Trophoblast cell (in vitro differentiated cells and primary cell): ENCODE measurements around the gene MINDY1.
A peak's percentile ranks its signal among the peaks of the same experiment; 100 is the strongest.

Experiments used
- DNase-seq, 2 donors: peaks; one replicate each; pipeline ENCODE4 v3.0.0-alpha.2; 2016
- H2AFZ ChIP-seq: 2 replicates; pipeline ENCODE4 v1.6.1; 2013; ENCODE audit warnings: low read length, moderate library complexity, mild to moderate bottlenecking; ENCODE audit not compliant: insufficient read depth, poor library complexity
- H2AK5ac ChIP-seq: 2 replicates; pipeline ENCODE4 v1.6.1; 2013; ENCODE audit warnings: mild to moderate bottlenecking, low read length
- H2BK120ac ChIP-seq: 2 replicates; pipeline ENCODE4 v1.6.1; 2013; ENCODE audit warnings: low read length, mild to moderate bottlenecking, moderate library complexity; ENCODE audit not compliant: insufficient read depth, poor library complexity
- H2BK12ac ChIP-seq: 2 replicates; pipeline ENCODE4 v1.6.1; 2013; ENCODE audit warnings: mild to moderate bottlenecking, low read length, moderate library complexity
- H2BK5ac ChIP-seq: 2 replicates; pipeline ENCODE4 v1.6.1; 2013; ENCODE audit warnings: low read length, low read depth, moderate library complexity, mild to moderate bottlenecking; ENCODE audit not compliant: poor library complexity
- H3K14ac ChIP-seq: 2 replicates; pipeline ENCODE4 v1.6.1; 2013; ENCODE audit warnings: mild to moderate bottlenecking, low read length
- H3K18ac ChIP-seq: 2 replicates; pipeline ENCODE4 v1.6.1; 2013; ENCODE audit warnings: mild to moderate bottlenecking, low read length
- H3K23ac ChIP-seq: 2 replicates; pipeline ENCODE4 v1.6.1; 2013; ENCODE audit warnings: low read length
- H3K27ac ChIP-seq: 2 replicates; pipeline ENCODE4 v1.5.1; 2013; ENCODE audit warnings: low read depth, mild to moderate bottlenecking, inconsistent platforms, low read length, moderate library complexity
- H3K27me3 ChIP-seq: 2 replicates; pipeline ENCODE4 v1.6.1; 2013; ENCODE audit warnings: inconsistent platforms, mild to moderate bottlenecking, low read length, moderate library complexity; ENCODE audit not compliant: insufficient read depth
- H3K36me3 ChIP-seq, 2 experiments: 1 replicate in 1 of 2; 2 replicates in 1 of 2; pipeline ENCODE4 v1.6.1; 2013; ENCODE audit warnings: low read length in 2 of 2, mild to moderate bottlenecking in 2 of 2, moderate library complexity in 1 of 2; ENCODE audit not compliant: insufficient read depth in 2 of 2, control insufficient read depth in 1 of 2
- H3K4ac ChIP-seq: 2 replicates; pipeline ENCODE4 v1.6.1; 2013; ENCODE audit warnings: low read depth, mild to moderate bottlenecking, low read length, moderate library complexity
- H3K4me1 ChIP-seq, 2 experiments: 1 replicate in 1 of 2; 2 replicates in 1 of 2; pipeline ENCODE4 v1.6.1; 2013; ENCODE audit warnings: low read length in 2 of 2, mild to moderate bottlenecking in 2 of 2, moderate library complexity in 1 of 2; ENCODE audit not compliant: insufficient read depth in 2 of 2, control insufficient read depth in 1 of 2
- H3K4me2 ChIP-seq: 2 replicates; pipeline ENCODE4 v1.6.1; 2013; ENCODE audit warnings: inconsistent platforms, mild to moderate bottlenecking, low read length, moderate library complexity
- H3K4me3 ChIP-seq: 2 replicates; pipeline ENCODE4 v1.5.1; 2013; ENCODE audit warnings: mild to moderate bottlenecking, low read depth, low read length, inconsistent platforms
- H3K79me1 ChIP-seq: one replicate; pipeline ENCODE4 v1.6.1; 2013; ENCODE audit warnings: low read length
- H3K79me2 ChIP-seq: 2 replicates; pipeline ENCODE4 v1.6.1; 2013; ENCODE audit warnings: low read length, mild to moderate bottlenecking; ENCODE audit not compliant: control insufficient read depth, insufficient read depth, poor library complexity
- H3K9ac ChIP-seq: 2 replicates; pipeline ENCODE4 v1.6.1; 2013; ENCODE audit warnings: mild to moderate bottlenecking, low read length
- H3K9me3 ChIP-seq: 2 replicates; pipeline ENCODE4 v1.6.1; 2013; ENCODE audit warnings: low read depth, mild to moderate bottlenecking, control low read depth, inconsistent platforms, low read length; ENCODE audit not compliant: insufficient read depth
- H4K12ac ChIP-seq: 2 replicates; pipeline ENCODE4 v1.6.1; 2013; ENCODE audit warnings: low read depth, mild to moderate bottlenecking, low read length, moderate library complexity
- H4K8ac ChIP-seq: 2 replicates; pipeline ENCODE4 v1.6.1; 2013; ENCODE audit warnings: low read depth, mild to moderate bottlenecking, low read length, moderate library complexity
- H4K91ac ChIP-seq: one replicate; pipeline ENCODE4 v1.6.1; 2013; ENCODE audit warnings: low read depth, mild to moderate bottlenecking, low read length, moderate library complexity
- WGBS: extraction: QIAGEN DNeasy Blood & Tissue Kit; methylation state at CpG from one replicate; pipeline ENCODE4 v1.1.7; 2013; ENCODE audit warnings: missing lambda C conversion rate; ENCODE audit not compliant: insufficient read length, insufficient coverage; ENCODE audit errors: extremely low coverage; 5-methylcytosine and 5-hydroxymethylcytosine counted together

MINDY1 gene

DNA sequence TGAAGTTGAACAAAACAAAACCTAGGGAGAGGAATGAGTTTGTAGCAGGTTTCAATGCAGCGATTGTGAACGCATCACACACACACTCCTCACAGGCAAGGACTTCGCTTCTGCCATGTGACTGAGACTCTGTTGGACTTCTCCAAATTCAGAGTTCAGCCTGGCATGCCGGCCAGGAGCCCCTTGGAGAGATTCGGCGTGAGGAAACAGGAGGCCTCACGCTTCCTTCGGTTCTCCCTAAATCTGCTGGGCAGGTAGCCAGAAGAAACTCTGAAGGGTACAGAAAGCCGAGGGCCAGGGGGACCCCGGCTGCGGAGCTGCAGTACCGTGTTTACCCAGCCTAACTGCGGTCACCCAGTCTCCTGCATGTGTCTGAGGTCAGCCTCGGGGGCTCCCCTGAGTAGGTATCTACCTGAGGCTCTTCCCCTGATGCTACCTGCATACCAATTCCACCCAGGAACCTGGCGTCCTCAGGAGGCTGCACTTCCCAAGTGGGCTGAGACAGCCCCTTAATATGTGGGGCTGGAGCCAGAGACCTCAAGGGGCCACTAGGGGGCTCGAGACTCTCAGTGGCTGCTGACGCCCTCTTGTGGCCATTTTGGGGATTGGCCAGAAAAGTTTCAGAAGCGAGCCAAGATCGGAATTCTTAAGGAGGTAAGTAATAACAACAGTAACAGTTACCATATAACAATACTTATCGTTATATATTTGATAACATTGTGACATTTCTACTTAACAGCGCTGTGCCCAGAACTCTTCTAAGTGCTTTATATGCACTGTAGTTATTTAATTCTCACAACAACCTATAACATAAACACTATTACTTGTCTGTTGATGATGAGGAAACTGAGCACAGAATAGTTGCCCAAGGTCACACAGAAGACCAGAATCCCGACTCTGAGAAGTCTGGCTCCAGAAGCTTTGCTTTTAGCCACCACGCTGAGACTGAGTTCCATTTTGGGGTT lies 27.3 kb downstream of the MINDY1 start:
- H2AFZ ChIP-seq, result peak overlapping the region; percentile 6
- no peaks in the 10 kb centered on the region for H3K9me3 ChIP-seq
- H3K14ac ChIP-seq, result no peak overlapping the region

DNA sequence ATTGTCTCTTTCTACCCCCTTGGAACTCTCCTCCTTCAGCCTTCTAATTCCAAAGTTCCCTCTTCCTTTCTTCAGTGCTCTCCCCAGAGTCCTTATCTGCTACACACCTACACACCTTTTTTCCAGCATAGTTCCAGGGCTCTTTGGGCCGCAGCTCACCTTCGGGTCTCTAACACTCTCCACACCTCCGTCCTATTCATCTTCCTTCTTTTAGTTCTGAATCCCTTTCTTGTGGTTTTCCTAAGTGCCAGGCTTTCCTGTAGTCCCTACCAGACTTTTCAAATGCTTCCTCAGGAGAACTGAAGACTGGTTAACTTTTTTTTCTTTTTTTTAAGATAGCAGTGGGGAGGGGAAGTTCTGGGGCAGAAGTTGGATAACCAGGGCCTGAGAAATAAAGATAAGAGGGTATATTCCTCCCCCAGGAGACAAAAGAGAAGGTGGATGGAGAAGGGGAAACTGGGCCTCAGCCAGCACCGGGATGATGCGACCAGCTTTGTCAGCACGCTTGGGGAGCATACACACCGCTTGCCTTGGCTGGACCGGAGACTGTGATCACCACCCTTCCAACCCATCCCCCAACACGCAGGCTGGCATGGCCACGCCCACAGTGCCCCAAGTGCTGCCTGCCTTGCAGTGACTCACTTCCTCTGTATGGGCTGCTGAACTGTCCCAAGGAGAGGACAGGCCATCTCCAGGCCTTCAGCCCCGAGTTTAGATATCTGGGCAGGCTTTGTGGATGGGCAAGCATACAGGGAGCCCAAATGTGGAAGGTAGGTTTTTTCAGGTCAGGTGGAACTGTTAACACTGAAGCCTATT lies 29.6 kb downstream of the MINDY1 start:
- H3K4ac ChIP-seq, result no peak overlapping the region
- no peak overlapping the region for H2AK5ac ChIP-seq
- H3K27me3 ChIP-seq, result no peaks in the 10 kb centered on the region
- H4K12ac ChIP-seq, result no peak overlapping the region
- H3K27ac ChIP-seq, result no peak overlapping the region
- peak; percentile 17 to 40 for DNase-seq
- no CpG with 5 or more reads among the region's 11 CpGs for WGBS
- no peaks in the 10 kb centered on the region for H3K36me3 ChIP-seq
- no peaks in the 10 kb centered on the region for H3K9me3 ChIP-seq
- H3K23ac ChIP-seq, result no peak overlapping the region
- H2AFZ ChIP-seq, result no peak overlapping the region
- H3K4me2 ChIP-seq, result no peak overlapping the region
- H3K4me1 ChIP-seq, result peaks cover 29 to 34% of the 10 kb centered on the region in 2 experiments
- H3K79me2 ChIP-seq, result peaks cover 12% of the 10 kb centered on the region
- H2BK12ac ChIP-seq, result no peak overlapping the region
- H3K79me1 ChIP-seq, result peaks cover 10% of the 10 kb centered on the region
- no peak overlapping the region for H3K4me3 ChIP-seq
- H4K91ac ChIP-seq, result no peak overlapping the region
- H3K18ac ChIP-seq, result no peak overlapping the region
- H3K14ac ChIP-seq, result no peak overlapping the region
- H4K8ac ChIP-seq, result no peak overlapping the region
- H2BK5ac ChIP-seq, result no peak overlapping the region
- H2BK120ac ChIP-seq, result no peak overlapping the region
- peak overlapping the region; percentile 14 for H3K9ac ChIP-seq

More for the DNA sequence above, 27.3 kb downstream of the MINDY1 start:
- Histone ChIP-seq H2BK120ac (no peak overlapping the region), H3K18ac (no peak overlapping the region), H3K4ac (no peak overlapping the region), H3K4me3 (no peak overlapping the region), H2AK5ac (no peak overlapping the region), H3K27me3 (no peaks in the 10 kb centered on the region), H3K23ac (no peak overlapping the region), H2BK5ac (no peak overlapping the region), H3K27ac (no peak overlapping the region), H4K8ac (peak overlapping the region; percentile 46), H3K4me1 (peaks cover 20 to 29% of the 10 kb centered on the region in 2 experiments), H3K79me2 (no peaks in the 10 kb centered on the region), H3K9ac (no peak overlapping the region), H3K4me2 (no peak overlapping the region), H4K91ac (no peak overlapping the region), H3K36me3 (no peaks in the 10 kb centered on the region), H3K79me1 (peaks cover 4% of the 10 kb centered on the region), H2BK12ac (peak overlapping the region; percentile 47), H4K12ac (peak overlapping the region; percentile 27)
- DNase-seq, result peak; percentile 94 to 99
- WGBS, result no CpG with 5 or more reads among the region's 23 CpGs

- H4K8ac ChIP-seq, result no peak overlapping the region
- H2AFZ ChIP-seq, result no peak overlapping the region
- no peak overlapping the region for H3K4me3 ChIP-seq
- H3K27ac ChIP-seq, result no peak overlapping the region
- no peaks in the 10 kb centered on the region for H3K9me3 ChIP-seq
- no peak overlapping the region for H3K14ac ChIP-seq
- no peak overlapping the region for H4K12ac ChIP-seq
- H3K4ac ChIP-seq, result no peak overlapping the region
- no peak overlapping the region for H2BK12ac ChIP-seq
- no peaks in the 10 kb centered on the region for H3K36me3 ChIP-seq
- H3K9ac ChIP-seq, result no peak overlapping the region
- H3K79me1 ChIP-seq, result peaks cover 10% of the 10 kb centered on the region
- no peak overlapping the region for H3K18ac ChIP-seq
- no peak overlapping the region for H2BK5ac ChIP-seq
- H3K79me2 ChIP-seq, result peaks cover 14% of the 10 kb centered on the region
- H3K4me2 ChIP-seq, result no peak overlapping the region
- no peak overlapping the region for H3K23ac ChIP-seq
- no peak overlapping the region for H2BK120ac ChIP-seq
- DNase-seq, result no peak
- no peaks in the 10 kb centered on the region for H3K27me3 ChIP-seq
- peaks cover 28 to 33% of the 10 kb centered on the region in 2 experiments for H3K4me1 ChIP-seq
- H2AK5ac ChIP-seq, result no peak overlapping the region
- WGBS, result no CpG with 5 or more reads among the region's 9 CpGs
- H4K91ac ChIP-seq, result no peak overlapping the region
Measured at GRCh38 chr1:150976401-150976821, 30.3 kb downstream of the MINDY1 start.
